ENCODE data around the gene FARS2.

FARS2 gene

DNA sequence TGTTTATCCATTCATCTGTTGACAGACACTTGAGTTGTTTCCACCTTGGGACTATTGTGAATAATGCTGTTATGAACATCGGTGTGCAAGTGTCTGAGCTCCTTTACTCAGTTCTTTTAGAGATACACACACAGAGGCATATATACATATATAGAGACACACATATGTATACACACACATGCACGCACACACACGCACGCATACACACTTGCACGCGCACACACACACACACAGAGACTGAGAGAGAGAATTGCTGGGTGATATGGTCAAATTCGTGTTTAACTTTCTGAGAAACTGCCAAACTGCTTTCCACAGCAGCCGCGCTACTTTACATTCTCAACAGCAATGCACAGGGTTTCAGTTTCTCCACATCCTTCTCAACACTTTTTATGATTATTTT is 273.3 kb downstream of the FARS2 start:
- no peak for FAIRE-seq
- TF ChIP-seq POLR2A (IDR thresholded peaks at IDR 0.05; ENCODE audit: low read depth, low read length) (no peak), TAF1 (IDR thresholded peaks at IDR 0.05; ENCODE audit: borderline replicate concordance, low read depth, low read length) (no peak), POLR2AphosphoS5 (IDR thresholded peaks at IDR 0.05; ENCODE audit: low read depth, low read length) (no peak)

DNA sequence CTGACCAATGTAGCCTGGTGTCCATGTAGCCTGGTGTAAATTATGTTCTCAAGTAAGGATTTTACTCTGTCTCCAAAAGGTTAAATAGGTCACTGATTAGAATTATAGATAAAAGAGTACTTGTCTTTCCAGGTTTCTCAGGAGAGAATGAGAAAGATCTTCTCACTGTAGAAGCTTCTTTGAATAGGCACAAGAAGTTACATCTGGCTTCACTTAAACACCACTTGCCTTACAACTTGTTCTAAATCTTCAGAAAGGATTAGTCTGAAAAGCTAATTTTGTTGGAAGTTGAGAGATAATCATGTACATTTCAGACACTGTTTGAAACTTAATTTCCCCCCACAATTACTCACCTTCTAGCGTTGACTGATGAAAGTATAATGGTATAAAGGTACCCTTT is 275.3 kb downstream of the FARS2 start:
- FAIRE-seq (no peak), DNase-seq (ENCODE audit: insufficient read length) (no peak)
- TF ChIP-seq POLR2AphosphoS5 (IDR thresholded peaks at IDR 0.05; ENCODE audit: low read depth, low read length), result no peak
- TF ChIP-seq POLR2A (IDR thresholded peaks at IDR 0.05; ENCODE audit: low read depth, low read length), result no peak
- TF ChIP-seq TAF1 (IDR thresholded peaks at IDR 0.05; ENCODE audit: borderline replicate concordance, low read depth, low read length), result no peak

More for the DNA sequence above, 273.3 kb downstream of the FARS2 start:
- no peak for DNase-seq (ENCODE audit: insufficient read length)

DNA sequence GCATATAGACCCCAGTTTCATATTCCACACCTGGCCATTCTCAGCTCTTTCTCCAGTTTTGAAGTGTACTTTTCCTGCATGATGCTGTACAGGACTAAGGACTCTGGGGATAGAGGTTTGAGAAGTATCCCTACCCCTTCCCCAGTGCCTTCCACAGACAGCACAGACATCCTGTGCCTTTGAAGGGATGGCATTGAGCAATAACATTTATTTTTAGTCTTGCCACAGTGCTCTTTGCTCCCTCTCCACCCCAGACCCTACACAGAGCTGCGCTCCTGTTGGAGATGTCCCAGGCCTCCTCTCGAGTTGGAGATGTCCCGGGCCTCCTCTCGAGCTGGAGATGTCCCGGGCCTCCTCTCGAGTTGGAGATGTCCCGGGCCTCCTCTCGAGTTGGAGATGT is 275.8 kb downstream of the FARS2 start:
- DNase-seq (ENCODE audit: insufficient read length) (no peak), FAIRE-seq (no peak)
- TF ChIP-seq TAF1 (IDR thresholded peaks at IDR 0.05; ENCODE audit: borderline replicate concordance, low read depth, low read length) (no peak), POLR2A (IDR thresholded peaks at IDR 0.05; ENCODE audit: low read depth, low read length) (no peak), POLR2AphosphoS5 (IDR thresholded peaks at IDR 0.05; ENCODE audit: low read depth, low read length) (no peak)

DNA sequence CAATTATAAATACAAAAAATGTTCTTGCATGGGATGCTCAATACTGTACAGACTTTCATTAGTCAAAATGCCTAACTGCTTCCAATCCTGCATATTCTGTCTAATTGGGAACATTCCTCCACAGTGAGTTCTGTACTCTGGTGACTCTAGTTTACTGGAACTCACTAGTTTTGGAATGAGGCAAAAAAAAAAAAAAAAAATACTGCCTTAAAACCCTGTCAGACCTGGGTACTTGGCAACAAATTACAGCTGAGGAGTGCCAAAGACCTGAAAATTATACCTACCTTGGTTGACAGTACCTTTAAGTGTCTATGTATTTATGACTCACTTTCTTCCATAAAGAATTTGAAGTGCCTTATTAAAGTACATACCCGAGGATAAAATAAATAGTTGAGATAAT is 276.7 kb downstream of the FARS2 start:
- DNase-seq (ENCODE audit: insufficient read length) (no peak), FAIRE-seq (no peak)

DNA sequence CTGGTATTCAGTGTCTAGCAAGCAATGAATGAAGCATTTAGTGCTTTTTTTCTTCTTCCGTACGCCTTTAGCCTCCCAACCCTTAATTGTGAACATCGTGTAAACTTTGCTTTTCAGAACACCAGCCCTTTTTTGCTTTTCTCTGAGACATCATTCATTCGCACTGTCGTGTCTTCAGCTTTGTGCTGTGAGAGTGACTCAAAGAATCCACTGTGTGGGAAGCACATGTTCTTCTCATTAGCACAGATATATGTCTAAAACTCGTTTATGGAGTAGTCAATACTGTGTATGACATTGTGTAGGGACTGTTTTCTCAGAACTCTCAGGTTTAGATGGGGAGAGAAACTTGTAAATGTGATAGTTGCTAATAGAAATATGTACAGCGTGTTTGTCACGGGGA is 279.1 kb downstream of the FARS2 start:
- TF ChIP-seq POLR2AphosphoS5 (IDR thresholded peaks at IDR 0.05; ENCODE audit: low read depth, low read length) (no peak), TAF1 (IDR thresholded peaks at IDR 0.05; ENCODE audit: borderline replicate concordance, low read depth, low read length) (no peak), POLR2A (IDR thresholded peaks at IDR 0.05; ENCODE audit: low read depth, low read length) (no peak)
- no peak for FAIRE-seq
- no peak for DNase-seq (ENCODE audit: insufficient read length)

More for the DNA sequence above, 276.7 kb downstream of the FARS2 start:
- TF ChIP-seq POLR2A (IDR thresholded peaks at IDR 0.05; ENCODE audit: low read depth, low read length), result no peak

DNA sequence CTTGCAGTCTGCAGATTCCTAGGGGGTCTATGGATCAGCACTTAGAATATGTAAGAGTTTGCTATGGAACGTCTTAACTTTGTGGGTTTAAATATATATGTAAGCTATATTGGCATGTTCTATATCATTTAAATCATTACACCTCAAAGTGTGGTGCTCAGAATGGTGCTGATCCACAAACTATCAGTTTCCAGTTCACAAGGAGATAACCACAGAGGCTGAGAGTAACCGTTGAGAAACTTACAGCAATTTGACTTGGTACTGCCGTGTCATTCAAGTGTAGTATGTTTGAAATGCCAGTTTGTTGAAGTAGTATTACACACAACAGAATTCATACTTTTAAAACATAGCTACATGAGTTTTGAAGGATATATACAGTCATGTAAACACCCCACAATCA is 279.7 kb downstream of the FARS2 start:
- FAIRE-seq (no peak), DNase-seq (ENCODE audit: insufficient read length) (no peak)
- TF ChIP-seq POLR2A (IDR thresholded peaks at IDR 0.05; ENCODE audit: low read depth, low read length) (no peak), TAF1 (IDR thresholded peaks at IDR 0.05; ENCODE audit: borderline replicate concordance, low read depth, low read length) (no peak), POLR2AphosphoS5 (IDR thresholded peaks at IDR 0.05; ENCODE audit: low read depth, low read length) (no peak)

DNA sequence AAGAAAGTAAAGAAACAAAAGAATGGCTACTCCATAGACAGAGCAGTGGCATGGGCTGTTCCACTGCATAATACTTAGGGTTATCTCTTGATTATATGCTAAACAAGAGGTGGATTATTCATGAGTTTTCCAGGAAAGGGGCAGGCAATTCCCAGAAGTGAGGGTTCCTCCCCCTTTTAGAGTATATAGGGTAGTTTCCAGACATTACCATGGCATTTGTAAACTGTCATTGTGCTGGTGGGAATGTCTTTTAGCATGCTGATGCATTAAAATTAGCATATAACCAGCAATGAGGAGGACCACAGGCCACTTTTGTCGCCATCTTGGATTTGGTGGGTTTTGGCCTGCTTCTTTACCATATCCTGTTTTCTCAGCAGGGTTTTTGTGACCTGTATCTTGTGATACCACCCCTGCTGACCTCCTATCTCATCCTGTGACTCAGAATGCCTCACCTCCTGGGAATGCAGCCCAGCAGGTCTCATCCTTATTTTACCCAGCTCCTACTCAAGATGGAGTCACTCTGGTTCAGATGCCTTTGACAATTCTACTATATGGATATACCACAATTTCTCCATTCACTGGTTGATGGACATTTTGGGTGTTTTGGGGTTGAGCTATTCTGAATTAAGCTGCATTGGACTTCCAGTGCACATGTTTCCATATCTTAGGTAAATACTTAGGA is 280.6 kb downstream of the FARS2 start:
- FAIRE-seq (peak; percentile 38), DNase-seq (ENCODE audit: insufficient read length) (no peak)
- TF ChIP-seq TAF1 (IDR thresholded peaks at IDR 0.05; ENCODE audit: borderline replicate concordance, low read depth, low read length), result no peak
- no peak for TF ChIP-seq POLR2AphosphoS5 (IDR thresholded peaks at IDR 0.05; ENCODE audit: low read depth, low read length)
- TF ChIP-seq POLR2A (IDR thresholded peaks at IDR 0.05; ENCODE audit: low read depth, low read length), result no peak

DNA sequence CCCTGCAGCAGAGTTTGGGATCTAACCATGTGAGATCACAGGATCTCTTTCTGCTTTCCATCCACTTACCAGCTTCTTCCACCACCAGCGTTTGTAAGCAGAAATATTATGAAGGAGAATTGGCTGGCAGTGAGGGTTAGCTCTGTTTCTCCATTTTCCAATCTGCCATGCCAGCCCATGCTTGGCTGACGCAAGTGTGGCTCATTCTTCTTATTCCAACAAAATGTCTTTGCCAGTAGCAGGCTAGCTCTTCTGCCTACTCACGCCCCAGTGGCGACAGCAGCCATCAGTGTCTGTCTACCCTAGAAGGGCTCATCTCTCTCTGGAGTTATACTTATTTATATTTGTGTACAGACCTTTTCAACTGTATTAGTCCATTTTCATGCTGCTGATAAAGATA is 286.2 kb downstream of the FARS2 start:
- FAIRE-seq (no peak), DNase-seq (ENCODE audit: insufficient read length) (no peak)
- TF ChIP-seq POLR2A (IDR thresholded peaks at IDR 0.05; ENCODE audit: low read depth, low read length) (no peak), POLR2AphosphoS5 (IDR thresholded peaks at IDR 0.05; ENCODE audit: low read depth, low read length) (no peak), TAF1 (IDR thresholded peaks at IDR 0.05; ENCODE audit: borderline replicate concordance, low read depth, low read length) (no peak)

DNA sequence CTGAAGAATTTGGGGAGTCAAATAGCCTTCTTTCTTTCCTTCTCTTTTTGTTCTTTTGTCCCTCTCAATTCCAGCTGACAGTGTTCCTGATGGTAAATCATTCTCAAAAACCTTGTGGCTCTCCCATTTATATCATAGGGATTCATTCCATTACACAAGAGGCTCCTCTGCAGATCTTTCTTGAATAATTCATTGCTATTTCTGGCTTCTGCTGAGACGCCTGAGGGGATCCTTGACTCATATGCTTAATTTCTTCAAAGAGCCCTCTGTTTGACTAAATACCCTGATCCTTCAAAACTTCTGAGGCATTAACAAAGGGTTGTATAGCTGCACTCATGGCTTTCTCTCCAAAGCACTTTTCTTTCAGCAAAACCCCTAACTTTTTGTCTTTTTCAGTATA is 289.3 kb downstream of the FARS2 start:
- no peak for FAIRE-seq

DNA sequence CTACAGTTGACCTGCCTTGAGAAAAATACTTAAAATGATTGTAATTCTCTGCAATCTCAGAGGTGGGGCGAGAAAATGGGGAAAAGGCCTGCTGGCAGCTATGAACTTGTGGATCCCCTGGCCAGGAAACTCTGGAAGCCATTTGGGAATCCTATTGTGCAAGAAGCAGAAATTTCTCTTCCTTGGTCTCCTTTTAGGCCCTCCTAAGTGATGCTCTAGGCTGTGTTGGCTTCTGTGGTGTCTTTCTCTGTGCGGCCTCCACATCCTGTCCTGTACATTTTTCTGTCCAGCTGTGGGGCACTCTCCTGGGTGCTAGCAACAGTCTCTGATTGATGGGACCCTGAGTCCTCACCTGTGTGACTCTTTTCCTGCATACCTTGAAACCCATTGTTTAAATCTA is 290.9 kb downstream of the FARS2 start:
- TF ChIP-seq TAF1 (IDR thresholded peaks at IDR 0.05; ENCODE audit: borderline replicate concordance, low read depth, low read length) (no peak), POLR2AphosphoS5 (IDR thresholded peaks at IDR 0.05; ENCODE audit: low read depth, low read length) (no peak), POLR2A (IDR thresholded peaks at IDR 0.05; ENCODE audit: low read depth, low read length) (no peak)
- FAIRE-seq (no peak), DNase-seq (ENCODE audit: insufficient read length) (no peak)

More for the DNA sequence above, 289.3 kb downstream of the FARS2 start:
- no peak for DNase-seq (ENCODE audit: insufficient read length)
- TF ChIP-seq POLR2A (IDR thresholded peaks at IDR 0.05; ENCODE audit: low read depth, low read length) (no peak), POLR2AphosphoS5 (IDR thresholded peaks at IDR 0.05; ENCODE audit: low read depth, low read length) (no peak), TAF1 (IDR thresholded peaks at IDR 0.05; ENCODE audit: borderline replicate concordance, low read depth, low read length) (no peak)

DNA sequence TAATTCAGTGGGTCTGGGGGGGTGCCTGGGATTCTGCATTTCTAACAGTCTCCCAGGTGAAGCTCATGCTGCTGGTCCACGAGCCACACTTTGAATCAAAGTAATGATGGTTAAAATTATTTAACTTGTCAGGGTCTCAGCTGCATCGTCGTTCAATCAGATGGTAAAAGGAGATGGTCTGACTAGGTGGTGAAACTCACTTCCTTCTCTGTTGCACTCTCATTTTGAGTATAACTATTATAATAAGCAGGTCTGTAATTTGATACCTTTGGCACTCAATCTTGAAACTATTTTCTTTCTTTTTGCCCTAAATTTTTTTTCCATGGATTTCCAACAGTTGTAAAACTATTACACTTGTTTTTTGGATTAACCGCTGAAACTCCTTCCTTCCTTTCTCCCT is 292.5 kb downstream of the FARS2 start:
- DNase-seq (ENCODE audit: insufficient read length) (peak; percentile 8), FAIRE-seq (no peak)
- TF ChIP-seq POLR2AphosphoS5 (IDR thresholded peaks at IDR 0.05; ENCODE audit: low read depth, low read length) (no peak), POLR2A (IDR thresholded peaks at IDR 0.05; ENCODE audit: low read depth, low read length) (no peak), TAF1 (IDR thresholded peaks at IDR 0.05; ENCODE audit: borderline replicate concordance, low read depth, low read length) (no peak)

DNA sequence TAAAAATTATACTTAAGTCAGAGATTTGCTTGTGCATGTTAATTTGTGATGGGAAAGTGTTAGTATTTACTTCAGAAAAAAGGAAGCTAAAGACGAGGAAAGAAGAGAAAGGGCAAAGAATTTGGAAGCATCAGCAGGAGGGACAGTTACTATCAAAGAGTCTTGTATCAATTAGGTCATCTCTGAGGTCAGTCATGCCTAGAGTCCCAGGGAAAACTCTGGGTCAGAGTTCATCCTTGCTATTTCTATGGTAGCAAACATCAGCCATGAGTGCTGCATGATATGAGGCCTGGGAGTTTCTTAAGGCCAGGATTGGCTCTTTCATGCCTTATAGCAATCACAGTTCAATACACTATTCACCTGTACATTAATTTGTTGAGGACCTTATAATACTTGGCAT is 292.9 kb downstream of the FARS2 start:
- TF ChIP-seq POLR2AphosphoS5 (IDR thresholded peaks at IDR 0.05; ENCODE audit: low read depth, low read length) (no peak), TAF1 (IDR thresholded peaks at IDR 0.05; ENCODE audit: borderline replicate concordance, low read depth, low read length) (no peak), POLR2A (IDR thresholded peaks at IDR 0.05; ENCODE audit: low read depth, low read length) (no peak)
- FAIRE-seq, result peak; percentile 36
- no peak for DNase-seq (ENCODE audit: insufficient read length)
